H1 (cell line): ENCODE measurements around the gene SGPP2.
"Not testable (repeated sequence)": the region's sequence is repeated elsewhere in the genome, so short reads cannot be mapped to it uniquely, and the experiment has no call there.

Experiments used
- BCL11A ChIP-seq, 2 experiments: IDR thresholded peaks; one replicate each; pipeline ENCODE4 v1.6.1; 2011; ENCODE audit warnings: low read depth in 2 of 2, low read length in 2 of 2, mild to moderate bottlenecking in 2 of 2
- CBX8 ChIP-seq: fragments of 300-800, 300-1000 bp; sonication (generic); IDR thresholded peaks from 2 replicates; pipeline ENCODE4 v1.7.1; 2016; ENCODE audit warnings: low read depth, low read length, borderline replicate concordance
- CEBPB ChIP-seq: IDR thresholded peaks from 2 replicates; pipeline ENCODE4 v1.6.1; 2012; ENCODE audit warnings: low read depth, low read length
- CTCF ChIP-seq, 3 experiments: IDR thresholded peaks; 1 replicate in 2 of 3; 2 replicates in 1 of 3; pipeline versions ENCODE4 v1.5.1 to v1.6.1; 2011; ENCODE audit warnings: low read length in 3 of 3, mild to moderate bottlenecking in 3 of 3, inconsistent platforms in 2 of 3, low read depth in 1 of 3, moderate library complexity in 1 of 3; ENCODE audit not compliant: insufficient read depth in 1 of 3; ENCODE audit errors: control extremely low read depth in 1 of 3
- MAX ChIP-seq: IDR thresholded peaks from 2 replicates; pipeline ENCODE4 v1.6.1; 2012; ENCODE audit warnings: inconsistent platforms
- SAP30 ChIP-seq: fragments of 300-600 bp; sonication (generic); IDR thresholded peaks from 2 replicates; pipeline ENCODE4 v1.7.1; 2012; ENCODE audit warnings: low read length, moderate library complexity, mild to moderate bottlenecking, inconsistent platforms; ENCODE audit not compliant: insufficient read depth, insufficient replicate concordance
- SIN3A ChIP-seq, 2 experiments: IDR thresholded peaks in 1 of 2; conservative IDR thresholded peaks in 1 of 2; 2 replicates each; pipeline ENCODE4 v1.6.1; 2011 to 2012; ENCODE audit warnings: low read length in 2 of 2, improper control_type of control experiment in 1 of 2, low read depth in 1 of 2, mild to moderate bottlenecking in 1 of 2

- TF ChIP-seq SIN3A (conservative IDR thresholded peaks at IDR 0.05 in 1 of 2, IDR thresholded peaks at IDR 0.05 in 1 of 2; ENCODE audit: low read depth in 1 of 2, low read length in 2 of 2); CTCF (IDR thresholded peaks at IDR 0.05; ENCODE audit: control extremely low read depth in 1 of 3, insufficient read depth in 1 of 3, low read depth in 1 of 3, low read length in 3 of 3); BCL11A (IDR thresholded peaks at IDR 0.05; ENCODE audit: low read depth in 2 of 2, low read length in 2 of 2); CBX8; MAX; SAP30; CEBPB: not testable (repeated sequence)
Measured at GRCh38 chr2:222435400-222436039, 11.2 kb downstream of the SGPP2 start.
